ENCODE measurements around the gene BRD8.

- TF ChIP-seq YY1 (IDR thresholded peaks at IDR 0.05; ENCODE audit: low read depth) (no peak), REST (IDR thresholded peaks at IDR 0.05; ENCODE audit: low read depth, low read length) (no peak), CTCF (IDR thresholded peaks at IDR 0.05) (no peak), TAF1 (IDR thresholded peaks at IDR 0.05; ENCODE audit: borderline replicate concordance, low read depth, low read length) (no peak), POLR2AphosphoS5 (IDR thresholded peaks at IDR 0.05; ENCODE audit: low read depth, low read length) (no peak), NFIC (IDR thresholded peaks at IDR 0.05; ENCODE audit: borderline replicate concordance) (no peak)
Measured at GRCh38 chr5:138095100-138095907, 83.1 kb downstream of the BRD8 start.
